T-helper 1 cell treated with Interleukin-12 subunit alpha and Interleukin-12 subunit beta and Interleukin-4 antibody, amounts not matched to agents 30 μg/mL and 1 μg/mL, for 36 hours (primary cell): Measurements from ENCODE around the gene NRGN.

Experiments used
- H3K27ac Mint-ChIP-seq: one replicate; pipeline ENCODE4 v1.8.0; 2021; ENCODE audit warnings: mild to moderate bottlenecking, mixed read lengths
- H3K27me3 Mint-ChIP-seq: one replicate; pipeline ENCODE4 v1.8.0; 2021; ENCODE audit warnings: low read depth, mixed read lengths
- H3K36me3 Mint-ChIP-seq: one replicate; pipeline ENCODE4 v1.8.0; 2021; ENCODE audit warnings: low read depth, mixed read lengths
- H3K4me1 Mint-ChIP-seq: one replicate; pipeline ENCODE4 v1.8.0; 2021; ENCODE audit warnings: low read depth, mixed read lengths
- H3K4me3 Mint-ChIP-seq: one replicate; pipeline ENCODE4 v1.8.0; 2021; ENCODE audit warnings: mild to moderate bottlenecking, moderate library complexity, mixed read lengths
- H3K9me3 Mint-ChIP-seq: one replicate; pipeline ENCODE4 v1.8.0; 2021; ENCODE audit warnings: mixed read lengths

The NRGN gene

DNA sequence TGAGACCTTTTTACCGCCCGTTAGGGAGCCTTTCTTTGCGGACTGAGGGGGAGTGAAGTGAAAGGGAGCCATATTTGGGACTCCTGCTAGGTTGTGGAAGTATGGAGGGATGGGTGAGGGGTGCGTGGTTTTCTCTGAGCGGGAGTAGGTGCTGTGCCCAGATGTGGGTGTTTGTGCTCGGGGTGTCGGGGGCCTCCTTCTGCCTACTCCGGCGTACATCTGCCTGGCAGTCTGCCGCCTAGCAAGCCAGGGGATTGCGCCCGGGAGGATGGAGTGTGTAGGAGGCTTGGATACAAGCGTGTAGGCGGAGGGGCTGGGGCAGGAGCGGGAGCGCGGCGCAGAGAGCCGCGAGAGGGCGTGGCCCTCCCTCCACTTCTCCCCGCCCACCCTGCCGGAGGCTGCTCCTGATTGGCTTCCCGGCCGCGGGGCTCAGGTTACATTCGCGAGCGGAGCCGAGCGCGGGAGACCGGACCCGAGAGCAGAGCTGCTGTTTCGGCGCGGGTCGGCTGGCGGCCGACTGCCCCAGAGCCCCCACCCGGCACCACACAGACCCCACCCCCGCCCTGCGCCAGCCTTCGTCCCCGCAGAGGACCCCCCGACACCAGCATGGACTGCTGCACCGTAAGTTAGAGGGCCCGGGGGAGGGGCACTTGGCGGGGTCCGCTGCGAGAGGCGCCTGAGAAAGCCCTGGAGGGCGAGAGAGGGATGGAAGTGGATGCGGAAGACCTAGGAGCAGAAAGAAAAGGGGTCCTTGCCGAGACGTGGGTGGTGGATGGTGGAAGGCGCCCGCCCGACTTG is at the start of gene NRGN:
NRGN (plus strand) TSS at position 464 of the 798 bp plus-strand sequence; CDS start at position 607, 143 bp downstream.
- peaks cover 60% of the 10 kb centered on the region for H3K27me3 Mint-ChIP-seq
- H3K4me3 Mint-ChIP-seq: peak within 1 kb of the TSS; percentile 82
- H3K36me3 Mint-ChIP-seq: no peaks in the 10 kb centered on the region
- no peaks in the 10 kb centered on the region for H3K9me3 Mint-ChIP-seq
- H3K4me1 Mint-ChIP-seq: peaks cover 19% of the 10 kb centered on the region
- H3K27ac Mint-ChIP-seq: peak within 1 kb of the TSS; percentile 39

DNA sequence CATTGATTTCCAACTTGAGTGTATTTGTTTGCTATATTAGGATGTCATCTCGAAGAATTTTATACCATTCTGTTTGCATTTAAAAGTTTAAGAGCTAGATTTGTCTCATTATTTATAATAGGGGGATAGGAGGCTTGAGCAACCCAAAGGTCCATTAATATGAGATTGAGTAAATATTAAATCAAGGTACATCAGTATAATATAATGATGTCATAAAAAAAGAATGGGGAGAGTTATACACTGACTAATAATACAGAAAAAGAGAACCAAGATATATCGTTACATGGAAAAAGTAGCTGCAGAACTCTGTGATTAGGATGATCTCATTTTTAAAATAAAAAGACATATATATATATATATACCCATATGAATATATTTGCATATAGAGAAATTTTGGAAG is 46.6 kb upstream of the NRGN start:
- H3K36me3 Mint-ChIP-seq: peaks cover 1% of the 10 kb centered on the region
- no peak overlapping the region for H3K27ac Mint-ChIP-seq
- H3K9me3 Mint-ChIP-seq: no peaks in the 10 kb centered on the region
- no peaks in the 10 kb centered on the region for H3K4me1 Mint-ChIP-seq
- H3K4me3 Mint-ChIP-seq: no peak overlapping the region
- peaks cover 10% of the 10 kb centered on the region for H3K27me3 Mint-ChIP-seq

DNA sequence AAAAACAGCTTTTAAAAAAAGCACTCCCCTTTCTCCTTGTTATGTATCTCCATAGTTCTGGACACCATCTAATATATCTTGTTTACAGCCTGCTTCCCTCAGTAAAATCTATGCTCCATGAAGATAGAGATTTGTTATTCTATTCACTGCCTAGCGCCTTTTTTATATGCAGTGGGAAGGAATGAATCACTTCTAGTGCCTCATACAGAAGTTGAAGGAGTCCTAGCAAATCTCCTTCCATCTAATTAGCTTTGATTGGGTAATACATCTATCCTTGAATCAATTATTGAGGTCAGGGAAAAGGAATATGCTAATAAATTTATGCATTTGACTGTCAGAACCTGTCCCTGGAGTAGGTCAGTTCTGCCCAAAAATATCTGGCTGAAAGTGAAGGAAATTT is 40.2 kb upstream of the NRGN start:
- Mint-ChIP-seq H3K4me3 (no peak overlapping the region), H3K27me3 (peaks cover 22% of the 10 kb centered on the region), H3K9me3 (no peaks in the 10 kb centered on the region), H3K4me1 (no peaks in the 10 kb centered on the region), H3K27ac (no peak overlapping the region), H3K36me3 (no peaks in the 10 kb centered on the region)

DNA sequence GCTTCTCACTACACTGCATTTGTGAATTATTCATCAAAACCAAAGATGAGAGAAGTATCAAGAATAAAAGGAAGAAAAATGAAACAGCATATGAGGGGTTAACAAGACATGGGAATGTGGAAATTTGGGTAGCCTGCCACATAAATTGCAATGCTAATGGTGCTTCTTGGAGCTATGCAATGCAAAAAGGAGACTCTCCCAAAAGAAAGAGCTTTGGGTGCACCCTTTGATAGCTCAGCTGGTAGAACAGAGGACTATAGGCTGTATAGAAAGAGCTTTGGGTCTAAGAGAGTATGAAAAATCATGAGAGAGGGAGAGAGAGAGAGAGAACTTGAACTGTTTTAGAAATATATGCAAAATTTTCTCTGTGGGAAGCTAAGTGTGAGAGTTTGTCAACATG is 39.7 kb upstream of the NRGN start:
- Mint-ChIP-seq H3K27ac (no peak overlapping the region), H3K4me1 (no peaks in the 10 kb centered on the region), H3K9me3 (no peaks in the 10 kb centered on the region), H3K4me3 (no peak overlapping the region), H3K36me3 (no peaks in the 10 kb centered on the region), H3K27me3 (peaks cover 22% of the 10 kb centered on the region)

DNA sequence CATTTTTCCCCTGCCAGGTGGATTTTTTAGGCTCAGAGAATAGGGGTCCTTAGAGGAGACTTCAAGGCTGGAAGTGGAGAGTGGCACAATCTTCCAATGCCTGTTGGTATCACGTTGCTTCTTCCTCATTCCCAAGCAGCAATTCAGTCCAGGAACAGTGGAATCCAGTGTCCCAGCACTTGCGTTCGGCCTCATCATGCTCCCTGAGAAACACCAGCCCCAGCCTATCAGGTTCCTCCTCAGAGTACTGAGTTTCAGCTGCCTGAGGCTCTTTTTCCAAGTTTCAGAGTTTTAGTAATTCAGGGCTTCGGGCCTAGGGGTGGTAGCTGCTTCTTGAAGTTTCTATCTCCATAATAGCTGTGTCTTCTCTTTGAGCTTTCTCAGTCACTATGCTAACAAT is 31.9 kb upstream of the NRGN start:
- no peaks in the 10 kb centered on the region for H3K9me3 Mint-ChIP-seq

DNA sequence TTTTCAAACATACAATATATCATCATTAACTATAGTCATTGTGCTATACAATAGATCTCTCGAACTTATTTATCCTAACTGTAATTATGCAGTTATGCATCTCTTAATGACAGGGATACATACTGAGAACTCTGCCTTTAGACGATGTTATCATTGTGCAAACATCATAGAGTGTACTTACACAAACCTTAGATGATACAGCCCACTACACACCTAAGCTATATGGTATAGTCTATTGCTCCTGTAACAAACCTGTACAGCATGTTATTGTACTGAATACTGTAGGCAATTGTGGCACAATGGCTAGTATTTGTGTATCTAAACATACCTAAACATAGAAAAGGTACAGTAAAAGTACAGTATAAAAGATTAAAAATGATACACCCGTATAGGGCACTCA is 27.4 kb upstream of the NRGN start:
- Mint-ChIP-seq H3K4me3 (no peak overlapping the region), H3K27me3 (peaks cover 26% of the 10 kb centered on the region), H3K9me3 (no peaks in the 10 kb centered on the region), H3K27ac (no peak overlapping the region), H3K4me1 (no peaks in the 10 kb centered on the region), H3K36me3 (no peaks in the 10 kb centered on the region)

More for the DNA sequence above, 31.9 kb upstream of the NRGN start:
- Mint-ChIP-seq H3K4me3 (no peak overlapping the region), H3K4me1 (no peaks in the 10 kb centered on the region), H3K27me3 (no peaks in the 10 kb centered on the region), H3K27ac (no peak overlapping the region), H3K36me3 (no peaks in the 10 kb centered on the region)

DNA sequence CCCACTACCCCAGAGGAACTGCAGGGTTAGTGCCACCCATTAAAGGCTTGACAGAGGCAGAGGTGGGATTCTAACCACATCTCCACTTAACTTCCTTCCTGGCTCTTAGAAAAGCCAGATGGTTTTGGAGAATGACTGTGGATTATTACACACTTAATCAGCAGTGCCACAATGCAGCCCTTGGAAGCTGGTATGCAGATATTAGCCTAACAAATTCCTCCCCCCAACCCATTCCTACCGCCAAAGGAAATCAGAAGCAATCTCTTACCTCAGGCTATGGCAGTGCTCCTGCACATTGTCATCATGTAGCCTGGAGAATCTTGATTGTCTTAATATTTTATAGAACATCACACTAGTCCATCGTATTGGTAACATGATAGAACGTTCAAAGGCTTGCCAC is 23.2 kb upstream of the NRGN start:
- Mint-ChIP-seq H3K27ac (no peak overlapping the region), H3K4me1 (peaks cover 6% of the 10 kb centered on the region), H3K36me3 (no peaks in the 10 kb centered on the region), H3K27me3 (peaks cover 65% of the 10 kb centered on the region), H3K9me3 (no peaks in the 10 kb centered on the region), H3K4me3 (no peak overlapping the region)

DNA sequence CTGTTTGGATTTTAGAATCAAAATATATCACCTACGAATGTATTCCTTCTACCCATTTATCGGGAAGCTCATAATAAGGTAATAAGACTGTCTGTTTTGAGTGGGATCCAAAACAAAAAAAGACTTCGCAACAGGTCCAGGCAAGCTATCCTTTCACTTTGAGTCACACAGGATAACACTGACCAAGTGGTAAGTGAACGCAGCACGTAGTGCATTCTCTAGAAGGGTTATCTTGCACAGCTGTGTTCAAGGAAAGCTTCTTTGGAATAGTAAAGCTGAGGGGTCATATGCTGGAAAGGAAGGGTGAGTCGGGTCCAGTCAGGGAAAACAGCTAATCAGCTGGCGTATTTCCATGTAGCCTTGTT is 22.3 kb upstream of the NRGN start:
- Mint-ChIP-seq H3K36me3 (no peaks in the 10 kb centered on the region), H3K27ac (no peak overlapping the region), H3K9me3 (no peaks in the 10 kb centered on the region), H3K4me3 (no peak overlapping the region), H3K4me1 (peaks cover 6% of the 10 kb centered on the region), H3K27me3 (peaks cover 73% of the 10 kb centered on the region)

DNA sequence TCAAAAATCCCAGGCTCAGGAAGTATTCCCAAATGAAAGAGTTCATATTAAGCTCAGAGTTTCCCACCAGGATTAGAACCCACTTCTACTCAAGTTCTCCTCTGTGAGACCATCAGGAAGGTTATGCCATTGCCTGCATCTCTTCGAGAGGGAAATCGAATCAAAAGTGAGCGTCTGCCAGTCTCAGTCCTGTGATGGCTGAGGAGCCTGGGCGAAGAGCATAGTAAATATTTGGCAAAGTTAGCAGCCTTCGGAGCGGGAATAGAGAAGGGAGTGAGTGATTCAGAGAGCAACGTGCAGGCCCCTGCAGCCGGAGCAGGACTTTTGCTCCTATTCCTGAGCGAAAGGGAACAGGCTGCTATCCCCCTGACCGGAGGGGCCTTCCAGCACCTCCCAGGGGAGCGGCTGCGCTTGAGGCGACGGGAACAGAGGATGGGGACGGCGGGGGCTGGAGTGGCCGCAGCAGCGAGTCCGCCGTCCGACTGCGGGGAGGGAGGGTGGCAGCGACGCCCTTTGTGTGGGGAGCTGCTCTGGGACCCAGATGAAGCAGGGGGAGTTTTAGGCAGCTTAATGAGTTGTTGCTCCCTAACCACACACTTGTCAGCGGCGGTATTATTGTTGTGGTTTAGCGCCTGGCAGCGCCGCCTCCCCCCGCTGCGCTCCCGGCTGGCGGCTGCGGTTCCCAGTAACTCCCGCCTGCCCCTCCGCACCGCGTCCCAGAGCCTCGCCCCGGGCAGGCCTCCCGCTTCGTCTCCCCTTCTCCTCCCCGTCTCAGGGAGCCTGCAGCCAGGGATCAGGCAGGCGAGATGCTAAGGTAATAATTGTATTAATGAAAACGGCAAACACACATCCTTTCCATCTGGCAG is 21.7 kb upstream of the NRGN start:
- Mint-ChIP-seq H3K27ac (no peak overlapping the region), H3K4me1 (peaks cover 6% of the 10 kb centered on the region), H3K9me3 (no peaks in the 10 kb centered on the region), H3K4me3 (peak overlapping the region; percentile 59), H3K36me3 (no peaks in the 10 kb centered on the region), H3K27me3 (peaks cover 79% of the 10 kb centered on the region)

DNA sequence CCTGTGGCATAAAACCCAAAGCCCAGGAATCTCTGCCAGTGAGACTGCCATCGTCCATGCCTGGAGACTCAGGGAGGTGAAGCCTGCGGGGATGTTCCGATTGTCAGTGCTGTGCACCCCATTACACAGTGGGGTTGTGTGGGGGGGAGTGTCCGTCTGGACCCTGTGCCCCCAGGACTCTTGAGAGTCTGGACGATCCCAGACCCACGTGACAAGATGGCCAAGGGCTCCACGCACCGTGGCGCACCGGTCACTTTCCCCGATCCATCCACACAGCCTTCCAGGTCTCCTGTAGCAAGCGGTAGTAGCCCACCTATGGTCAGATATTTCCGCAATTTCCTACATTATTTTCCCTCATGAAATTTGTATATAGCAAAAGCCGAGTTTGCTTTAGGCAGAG is 20.9 kb upstream of the NRGN start:
- H3K27me3 Mint-ChIP-seq: peaks cover 82% of the 10 kb centered on the region
- peaks cover 6% of the 10 kb centered on the region for H3K4me1 Mint-ChIP-seq
- no peak overlapping the region for H3K27ac Mint-ChIP-seq
- no peak overlapping the region for H3K4me3 Mint-ChIP-seq
- H3K9me3 Mint-ChIP-seq: no peaks in the 10 kb centered on the region
- H3K36me3 Mint-ChIP-seq: no peaks in the 10 kb centered on the region

DNA sequence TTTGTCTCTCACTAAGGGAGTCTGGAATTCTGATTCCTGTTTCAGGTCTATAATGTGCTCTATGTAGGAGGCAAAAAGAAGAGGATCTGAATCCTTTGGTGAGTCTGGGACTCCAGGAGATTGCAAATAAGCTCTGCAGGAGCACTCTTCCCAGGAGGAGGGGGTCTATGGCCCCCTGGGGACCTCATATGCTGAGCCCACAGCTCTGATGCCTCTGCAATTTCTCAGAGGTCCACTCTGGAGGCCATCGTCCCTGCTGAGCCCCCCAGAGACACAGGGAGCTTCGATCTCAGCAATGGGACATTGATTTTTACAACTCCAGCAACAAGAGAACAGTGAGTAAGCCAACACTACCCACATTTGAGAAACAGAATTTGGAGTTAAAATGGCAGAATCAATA is 20.2 kb upstream of the NRGN start:
- Mint-ChIP-seq H3K36me3 (no peaks in the 10 kb centered on the region), H3K27ac (no peak overlapping the region), H3K9me3 (no peaks in the 10 kb centered on the region), H3K27me3 (peaks cover 82% of the 10 kb centered on the region), H3K4me1 (peaks cover 6% of the 10 kb centered on the region), H3K4me3 (no peak overlapping the region)

DNA sequence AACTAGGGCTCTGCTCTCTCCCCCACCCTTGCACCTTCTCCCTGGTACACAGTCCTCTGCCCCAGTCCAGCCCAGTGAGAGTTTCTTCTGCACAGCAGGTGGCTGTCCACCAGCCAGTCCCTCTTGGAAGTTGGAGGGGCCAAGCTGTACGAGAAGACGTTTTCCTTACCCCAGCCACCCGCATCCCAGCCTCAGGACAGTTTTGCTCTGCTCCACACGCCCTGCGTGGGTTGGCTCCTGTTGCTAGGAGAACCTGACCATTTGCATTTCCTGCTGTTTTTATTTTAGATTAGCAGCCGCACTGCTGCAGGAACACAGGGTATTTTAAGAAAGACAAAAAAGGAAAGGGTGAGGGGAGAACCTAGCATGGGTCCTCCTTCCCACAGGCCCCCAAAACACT is 17.6 kb upstream of the NRGN start:
- peaks cover 6% of the 10 kb centered on the region for H3K4me1 Mint-ChIP-seq

DNA sequence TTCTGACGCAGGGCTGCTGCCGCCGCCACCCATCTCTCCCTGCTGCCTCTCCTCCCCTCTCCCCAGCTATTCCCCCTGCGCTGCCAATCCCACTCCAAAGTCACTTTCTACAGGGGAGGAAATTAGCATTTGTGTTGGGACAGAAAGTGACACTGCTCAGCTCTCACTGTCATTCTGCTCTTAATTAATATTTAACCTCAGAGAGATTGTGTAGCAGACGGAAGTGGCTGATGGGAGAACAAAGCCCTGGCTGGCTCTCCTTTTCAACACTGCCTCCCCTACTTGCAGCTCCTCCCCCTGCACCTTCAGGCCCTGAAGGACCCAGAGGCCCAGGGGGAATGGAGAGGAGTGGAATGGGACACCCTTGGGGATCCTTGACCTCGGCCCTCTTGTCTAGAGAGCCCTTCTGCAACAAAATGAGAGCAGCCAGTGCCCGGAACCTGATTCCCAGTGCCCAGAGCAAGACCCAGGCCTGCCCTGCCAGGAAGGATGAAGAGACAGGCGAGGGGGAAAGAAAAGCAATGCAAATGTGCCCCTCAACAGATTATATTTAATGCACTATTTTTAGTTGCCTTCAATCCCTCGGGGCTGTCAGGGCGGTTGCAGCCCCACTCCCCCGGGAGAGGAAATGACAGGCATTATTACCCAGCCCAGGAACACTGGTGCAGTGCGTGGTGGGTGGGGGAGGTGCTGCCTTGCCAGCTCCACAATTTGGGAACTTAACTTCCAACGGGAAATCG is 14.6 kb upstream of the NRGN start:
- no peak overlapping the region for H3K27ac Mint-ChIP-seq
- no peaks in the 10 kb centered on the region for H3K4me1 Mint-ChIP-seq
- no peaks in the 10 kb centered on the region for H3K9me3 Mint-ChIP-seq
- no peak overlapping the region for H3K4me3 Mint-ChIP-seq
- no peaks in the 10 kb centered on the region for H3K36me3 Mint-ChIP-seq
- H3K27me3 Mint-ChIP-seq: peaks cover 64% of the 10 kb centered on the region

More for the DNA sequence above, 17.6 kb upstream of the NRGN start:
- Mint-ChIP-seq H3K4me3 (no peak overlapping the region), H3K27ac (no peak overlapping the region), H3K9me3 (no peaks in the 10 kb centered on the region), H3K27me3 (peaks cover 83% of the 10 kb centered on the region), H3K36me3 (no peaks in the 10 kb centered on the region)

DNA sequence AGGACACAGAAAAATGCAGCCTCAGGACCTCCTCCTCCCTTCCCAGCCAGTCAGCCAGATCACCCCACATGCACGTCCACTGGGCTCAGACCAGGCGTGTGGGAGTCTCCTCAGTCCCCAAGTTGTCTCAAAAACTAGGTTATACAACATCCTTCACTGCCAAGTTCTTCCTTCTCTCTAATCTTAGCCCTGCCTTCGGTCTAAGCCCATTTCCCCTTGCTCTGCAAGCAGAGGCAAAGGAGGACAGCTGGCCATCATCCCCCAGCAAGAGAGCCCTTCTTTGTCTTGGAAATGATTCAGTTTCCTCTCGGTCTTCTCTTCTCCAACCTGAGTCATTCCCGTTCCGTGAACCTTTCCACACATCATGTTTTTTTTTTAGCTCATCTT is 14.0 kb upstream of the NRGN start:
- no peaks in the 10 kb centered on the region for H3K4me1 Mint-ChIP-seq
- no peak overlapping the region for H3K27ac Mint-ChIP-seq
- no peaks in the 10 kb centered on the region for H3K36me3 Mint-ChIP-seq
- peaks cover 59% of the 10 kb centered on the region for H3K27me3 Mint-ChIP-seq
- no peak overlapping the region for H3K4me3 Mint-ChIP-seq
- H3K9me3 Mint-ChIP-seq: no peaks in the 10 kb centered on the region
